Esophagus mucosa (tissue), 1 donor: ENCODE measurements around the gene SMC3. TPM values are rescaled to one million over a fixed set of nuclear protein-coding genes. Genes with fewer than 3 reads are reported as not detected.

Experiments
- ATAC-seq: fragments of 200-7000 bp; cut with Tn5 transposase; one replicate; pipeline ENCODE4 v1.9.1; 2020
- total RNA-seq: library from RNA; stranded (reverse); gene quantifications from one replicate; pipeline ENCODE4 v1.2.4, GENCODE V29; 2023
- donor health status: DM: yes; HTN: yes; CAD: no.

The SMC3 gene
- total RNA-seq, 1 donor from 2014 or later: 23.9 TPM

GRCh38 chr10:110647136-110647430, 79.6 kb downstream of the SMC3 start:
- ATAC-seq: no peak

GRCh38 chr10:110648692-110649346, 81.3 kb downstream of the SMC3 start:
- ATAC-seq: no peak

GRCh38 chr10:110649347-110650264, 82.1 kb downstream of the SMC3 start:
- no peak for ATAC-seq

- no peak for ATAC-seq
Measured at GRCh38 chr10:110650265-110650668, 82.8 kb downstream of the SMC3 start.

- ATAC-seq: no peak
Measured at GRCh38 chr10:110651044-110651958, 83.8 kb downstream of the SMC3 start.

GRCh38 chr10:110652475-110653118, 85.1 kb downstream of the SMC3 start:
- ATAC-seq: no peak

Other genes with a start within 250 kb of the SMC3 start
- 26.8 TPM for gene DUSP5, start 69.8 kb upstream of the SMC3 start, total RNA-seq
- 3.1 TPM for gene RBM20, start 76.6 kb downstream of the SMC3 start, total RNA-seq